Measurements from ENCODE around the gene TCP11L2.

The TCP11L2 gene

GRCh38 chr12:106386813-106387535, 84.4 kb downstream of the TCP11L2 start:
- TF ChIP-seq CTCF (IDR thresholded peaks at IDR 0.05; ENCODE audit: borderline replicate concordance, extremely low read depth, low read length, poor library complexity, severe bottlenecking) (no peak), EZH2 (IDR thresholded peaks at IDR 0.05; ENCODE audit: borderline replicate concordance, low read depth, low read length, severe bottlenecking) (no peak)
- no peak for ATAC-seq (ENCODE audit: insufficient read depth, low read depth)
- Histone ChIP-seq H3K79me2 (ENCODE audit: insufficient read depth, low read length) (no peaks in the 10 kb centered on the region), H4K20me1 (ENCODE audit: insufficient read depth, low read length) (no peaks in the 10 kb centered on the region), H3K9ac (ENCODE audit: low read depth, low read length) (no peak overlapping the region), H3K27ac (ENCODE audit: low read length) (no peak overlapping the region), H3K4me3 (ENCODE audit: low read depth in 1 of 2, low read length in 2 of 2) (no peak overlapping the region), H3K4me1 (ENCODE audit: insufficient read depth, low read length) (no peaks in the 10 kb centered on the region), H3K9me3 (ENCODE audit: insufficient read depth, low read length, severe bottlenecking) (no peaks in the 10 kb centered on the region), H3K4me2 (ENCODE audit: insufficient read depth, low read length) (no peak overlapping the region), H2AFZ (ENCODE audit: low read depth, low read length) (no peak overlapping the region), H3K36me3 (ENCODE audit: insufficient read depth, low read length) (peaks cover 15% of the 10 kb centered on the region), H3K27me3 (ENCODE audit: insufficient read depth, low read length, poor library complexity) (no peaks in the 10 kb centered on the region)
- no peak for DNase-seq

- no peak overlapping the region for H3K4me2 ChIP-seq (ENCODE audit: insufficient read depth, low read length)
- H4K20me1 ChIP-seq (ENCODE audit: insufficient read depth, low read length): no peaks in the 10 kb centered on the region
- no peaks in the 10 kb centered on the region for H3K79me2 ChIP-seq (ENCODE audit: insufficient read depth, low read length)
- H3K4me1 ChIP-seq (ENCODE audit: insufficient read depth, low read length): no peaks in the 10 kb centered on the region
- H3K9me3 ChIP-seq (ENCODE audit: insufficient read depth, low read length, severe bottlenecking): no peaks in the 10 kb centered on the region
- ATAC-seq (ENCODE audit: insufficient read depth, low read depth) (no peak), DNase-seq (no peak)
- TF ChIP-seq CTCF (IDR thresholded peaks at IDR 0.05; ENCODE audit: borderline replicate concordance, extremely low read depth, low read length, poor library complexity, severe bottlenecking): no peak
- no peak for TF ChIP-seq EZH2 (IDR thresholded peaks at IDR 0.05; ENCODE audit: borderline replicate concordance, low read depth, low read length, severe bottlenecking)
- no peak overlapping the region for H3K27ac ChIP-seq (ENCODE audit: low read length)
- no peaks in the 10 kb centered on the region for H3K27me3 ChIP-seq (ENCODE audit: insufficient read depth, low read length, poor library complexity)
- no peak overlapping the region for H3K4me3 ChIP-seq (ENCODE audit: low read depth in 1 of 2, low read length in 2 of 2)
- H3K36me3 ChIP-seq (ENCODE audit: insufficient read depth, low read length): peaks cover 12% of the 10 kb centered on the region
- no peak overlapping the region for H2AFZ ChIP-seq (ENCODE audit: low read depth, low read length)
- no peak overlapping the region for H3K9ac ChIP-seq (ENCODE audit: low read depth, low read length)
Measured at GRCh38 chr12:106387848-106388377, 85.4 kb downstream of the TCP11L2 start.

GRCh38 chr12:106389151-106389550, 86.6 kb downstream of the TCP11L2 start:
- Histone ChIP-seq H3K4me1 (ENCODE audit: insufficient read depth, low read length) (no peaks in the 10 kb centered on the region), H3K9me3 (ENCODE audit: insufficient read depth, low read length, severe bottlenecking) (no peaks in the 10 kb centered on the region), H3K36me3 (ENCODE audit: insufficient read depth, low read length) (peaks cover 22% of the 10 kb centered on the region), H3K9ac (ENCODE audit: low read depth, low read length) (no peak overlapping the region), H3K4me2 (ENCODE audit: insufficient read depth, low read length) (no peak overlapping the region), H2AFZ (ENCODE audit: low read depth, low read length) (no peak overlapping the region), H3K79me2 (ENCODE audit: insufficient read depth, low read length) (no peaks in the 10 kb centered on the region), H3K27ac (ENCODE audit: low read length) (no peak overlapping the region), H3K4me3 (ENCODE audit: low read depth in 1 of 2, low read length in 2 of 2) (no peak overlapping the region), H3K27me3 (ENCODE audit: insufficient read depth, low read length, poor library complexity) (no peaks in the 10 kb centered on the region), H4K20me1 (ENCODE audit: insufficient read depth, low read length) (no peaks in the 10 kb centered on the region)
- ATAC-seq (ENCODE audit: insufficient read depth, low read depth): no peak
- no peak for DNase-seq
- TF ChIP-seq EZH2 (IDR thresholded peaks at IDR 0.05; ENCODE audit: borderline replicate concordance, low read depth, low read length, severe bottlenecking) (no peak), CTCF (IDR thresholded peaks at IDR 0.05; ENCODE audit: borderline replicate concordance, extremely low read depth, low read length, poor library complexity, severe bottlenecking) (no peak)
